GM20000 (cell line): ENCODE data around the gene PDE1C.

Source experiments
- DNase-seq: peaks from one replicate; pipeline ENCODE4 v3.0.0; 2012; ENCODE audit warnings: low spot score
- TF ChIP-seq, protein P1 (sequence below): IDR thresholded peaks from 2 replicates; pipeline ENCODE4 v1.5.1; 2012; ENCODE audit warnings: mild to moderate bottlenecking, control low read depth; ENCODE audit errors: extremely low read depth, missing control alignments

Gene PDE1C

DNA sequence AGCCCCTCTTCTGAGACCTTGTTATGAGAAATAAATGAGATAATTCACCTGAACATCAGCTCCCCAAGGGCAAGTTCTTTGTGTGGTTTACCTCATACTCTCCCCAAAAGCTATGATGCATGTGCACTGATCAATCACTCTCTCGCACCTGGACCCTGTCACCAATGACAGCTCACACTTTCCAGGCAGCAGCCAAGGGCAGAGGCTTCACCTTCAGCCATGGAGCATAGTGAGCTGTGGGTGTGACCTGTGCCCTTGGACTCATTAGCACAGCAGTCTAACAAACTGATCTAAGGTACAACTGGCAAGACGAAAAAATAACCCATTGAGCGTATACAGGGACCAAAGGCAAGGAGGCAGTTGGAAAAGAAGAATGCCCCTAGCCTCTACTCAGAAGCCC, 17.0 kb downstream of the PDE1C start:
- TF ChIP-seq, protein P1, sequence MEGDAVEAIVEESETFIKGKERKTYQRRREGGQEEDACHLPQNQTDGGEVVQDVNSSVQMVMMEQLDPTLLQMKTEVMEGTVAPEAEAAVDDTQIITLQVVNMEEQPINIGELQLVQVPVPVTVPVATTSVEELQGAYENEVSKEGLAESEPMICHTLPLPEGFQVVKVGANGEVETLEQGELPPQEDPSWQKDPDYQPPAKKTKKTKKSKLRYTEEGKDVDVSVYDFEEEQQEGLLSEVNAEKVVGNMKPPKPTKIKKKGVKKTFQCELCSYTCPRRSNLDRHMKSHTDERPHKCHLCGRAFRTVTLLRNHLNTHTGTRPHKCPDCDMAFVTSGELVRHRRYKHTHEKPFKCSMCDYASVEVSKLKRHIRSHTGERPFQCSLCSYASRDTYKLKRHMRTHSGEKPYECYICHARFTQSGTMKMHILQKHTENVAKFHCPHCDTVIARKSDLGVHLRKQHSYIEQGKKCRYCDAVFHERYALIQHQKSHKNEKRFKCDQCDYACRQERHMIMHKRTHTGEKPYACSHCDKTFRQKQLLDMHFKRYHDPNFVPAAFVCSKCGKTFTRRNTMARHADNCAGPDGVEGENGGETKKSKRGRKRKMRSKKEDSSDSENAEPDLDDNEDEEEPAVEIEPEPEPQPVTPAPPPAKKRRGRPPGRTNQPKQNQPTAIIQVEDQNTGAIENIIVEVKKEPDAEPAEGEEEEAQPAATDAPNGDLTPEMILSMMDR: no peak
- DNase-seq: no peak

DNA sequence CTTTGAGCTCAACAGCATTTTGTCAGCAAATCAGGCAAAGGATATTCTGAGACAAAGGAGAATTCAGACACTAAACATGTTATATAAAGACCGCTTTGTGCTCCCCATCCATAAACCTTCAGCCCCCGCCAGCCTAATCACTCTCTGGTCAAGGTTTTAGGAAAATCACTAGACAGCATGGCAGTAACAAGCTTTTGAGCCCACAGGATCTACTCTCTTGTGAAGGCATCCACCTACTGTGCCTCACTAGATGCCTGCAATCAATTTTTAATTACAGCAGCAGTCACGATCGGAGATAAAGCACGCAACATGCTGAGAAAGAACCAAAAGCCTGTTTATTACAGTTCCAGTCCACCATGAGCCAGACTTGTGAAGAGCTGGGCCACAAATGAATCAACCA, 19.1 kb downstream of the PDE1C start:
- no peak for DNase-seq
- TF ChIP-seq, protein P1: no peak

DNA sequence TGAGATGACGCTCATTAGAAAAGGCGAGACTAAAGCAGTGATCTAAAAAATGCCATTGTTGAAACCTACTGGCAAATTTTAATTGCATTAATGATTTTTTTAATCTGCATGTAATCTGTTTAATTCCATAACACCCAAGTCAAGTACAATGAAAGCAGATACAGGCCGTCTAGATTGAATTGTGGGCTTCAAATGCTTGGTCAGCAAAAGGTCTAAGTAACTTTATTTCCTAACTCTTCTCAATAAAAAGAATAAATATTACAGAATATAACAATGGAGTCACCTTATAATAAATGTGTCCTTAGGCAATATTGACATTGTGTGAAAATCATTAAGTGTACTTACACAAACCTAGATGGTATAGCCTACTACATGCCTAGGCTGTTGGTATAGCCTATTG, 20.6 kb downstream of the PDE1C start:
- TF ChIP-seq, protein P1: no peak
- DNase-seq: no peak

DNA sequence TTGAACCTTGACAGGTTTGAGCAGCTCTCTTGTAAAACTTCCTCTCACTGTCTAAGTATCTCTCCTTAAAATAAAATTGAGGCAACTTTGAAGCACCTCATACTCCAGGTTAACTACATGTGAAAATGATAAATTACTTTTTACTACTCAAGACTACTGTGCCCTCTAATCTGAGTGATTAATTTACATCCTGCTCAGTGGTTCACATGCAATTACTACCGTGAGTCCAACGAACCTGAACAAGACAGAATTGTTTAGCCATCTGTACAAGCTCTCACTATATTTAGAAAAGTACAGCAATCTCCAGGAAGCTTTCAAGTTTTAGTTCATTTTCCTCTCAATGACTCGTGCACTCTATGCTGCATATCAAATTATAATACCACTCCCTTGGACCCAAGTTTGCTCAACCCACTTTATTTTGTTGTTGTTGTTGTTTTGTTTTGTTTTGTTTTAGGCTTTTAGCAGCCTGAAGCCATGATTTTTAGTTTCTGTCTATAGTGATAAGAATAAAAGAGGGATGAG, 21.2 kb downstream of the PDE1C start:
- no peak for DNase-seq
- TF ChIP-seq, protein P1: no peak

DNA sequence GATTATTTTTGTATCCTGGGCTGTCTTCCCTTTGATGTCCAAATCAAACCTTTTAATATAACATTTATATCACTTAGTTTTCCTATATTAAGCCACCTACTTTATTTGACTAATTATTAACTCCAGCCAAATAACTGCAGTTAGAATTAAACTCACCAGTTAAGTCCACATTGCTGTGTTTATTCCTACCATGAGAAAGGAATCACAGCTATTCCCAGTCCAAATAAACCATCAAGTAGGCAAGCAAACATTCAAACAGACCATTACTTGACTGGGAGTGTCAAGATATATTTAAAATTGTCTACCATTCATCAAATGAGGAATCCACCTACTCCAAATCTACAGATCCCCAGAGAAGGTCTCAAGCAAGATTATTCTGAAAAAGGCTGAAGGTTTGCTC, 22.4 kb downstream of the PDE1C start:
- no peak for DNase-seq

DNA sequence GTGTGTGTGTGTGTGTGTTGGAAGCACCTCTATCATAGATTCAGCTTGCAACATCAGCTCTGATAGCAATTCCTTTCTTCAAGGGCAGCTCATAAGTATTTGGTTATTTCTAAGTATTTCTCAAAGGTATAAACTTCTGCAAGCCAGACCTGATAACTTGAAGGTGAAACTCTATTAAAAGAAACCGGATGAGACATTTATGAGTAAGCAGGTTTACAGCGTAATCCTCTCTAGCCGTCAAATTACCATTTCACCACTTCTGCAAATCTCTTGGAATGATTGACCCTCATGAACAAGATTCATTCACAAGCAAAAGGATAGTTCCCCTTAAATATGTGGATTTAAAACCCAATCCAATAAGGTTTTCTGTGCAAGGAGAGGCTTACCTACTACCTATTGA, 23.1 kb downstream of the PDE1C start:
- TF ChIP-seq, protein P1: no peak

More for the DNA sequence above, 22.4 kb downstream of the PDE1C start:
- TF ChIP-seq, protein P1: no peak

DNA sequence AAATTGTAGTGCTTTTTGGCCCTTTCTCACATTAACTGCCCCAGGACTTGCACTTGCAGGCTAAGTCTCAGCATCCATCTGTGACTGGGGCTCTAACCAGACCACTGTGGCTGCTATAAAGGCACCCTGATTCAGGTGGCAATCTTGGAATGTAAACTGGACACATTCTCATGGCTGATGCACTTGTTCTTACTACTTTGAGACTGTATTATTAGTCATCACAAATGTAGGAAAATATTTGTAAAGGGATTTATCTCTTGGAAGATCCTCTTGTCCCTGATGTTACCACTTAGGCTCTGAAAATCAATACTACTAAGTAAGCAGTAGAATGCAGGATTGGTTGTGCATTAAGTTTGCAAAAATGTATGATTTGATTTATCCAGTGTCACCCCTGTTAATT, 25.0 kb downstream of the PDE1C start:
- DNase-seq: no peak
- TF ChIP-seq, protein P1: no peak

More for the DNA sequence above, 23.1 kb downstream of the PDE1C start:
- no peak for DNase-seq
